Omental fat pad (tissue), 4 donors: ENCODE data around the gene COQ8B. TPM values are rescaled to one million over a fixed set of nuclear protein-coding genes. Genes with fewer than 3 reads are reported as not detected.

Experiments
- ATAC-seq: fragments of 150-250 bp; one replicate; pipeline ENCODE4 v1.9.1; 2016; ENCODE audit warnings: mild to moderate bottlenecking, moderate library complexity; ENCODE audit not compliant: low FRiP score
- DNase-seq: peaks from one replicate; pipeline ENCODE4 v3.0.0-alpha.2; 2019; ENCODE audit warnings: low spot score
- total RNA-seq, 4 donors: library from RNA; depleted of rRNA; stranded (reverse); fragments of >200 nt; gene quantifications; one replicate each; pipeline ENCODE4 v1.1.0, GENCODE V29; 2016
- TF ChIP-seq, protein P1 (sequence below), 3 donors: fragments of 450-650 bp; IDR thresholded peaks; one replicate each; pipeline ENCODE4 v1.5.1; 2016 to 2017; ENCODE audit warnings: antibody characterized with exemption in 3 of 3, mild to moderate bottlenecking in 3 of 3, moderate library complexity in 2 of 3

Gene COQ8B
- total RNA-seq, 4 donors from 2014 or later: 22.1 to 38.8 (median 28.1) TPM

DNA sequence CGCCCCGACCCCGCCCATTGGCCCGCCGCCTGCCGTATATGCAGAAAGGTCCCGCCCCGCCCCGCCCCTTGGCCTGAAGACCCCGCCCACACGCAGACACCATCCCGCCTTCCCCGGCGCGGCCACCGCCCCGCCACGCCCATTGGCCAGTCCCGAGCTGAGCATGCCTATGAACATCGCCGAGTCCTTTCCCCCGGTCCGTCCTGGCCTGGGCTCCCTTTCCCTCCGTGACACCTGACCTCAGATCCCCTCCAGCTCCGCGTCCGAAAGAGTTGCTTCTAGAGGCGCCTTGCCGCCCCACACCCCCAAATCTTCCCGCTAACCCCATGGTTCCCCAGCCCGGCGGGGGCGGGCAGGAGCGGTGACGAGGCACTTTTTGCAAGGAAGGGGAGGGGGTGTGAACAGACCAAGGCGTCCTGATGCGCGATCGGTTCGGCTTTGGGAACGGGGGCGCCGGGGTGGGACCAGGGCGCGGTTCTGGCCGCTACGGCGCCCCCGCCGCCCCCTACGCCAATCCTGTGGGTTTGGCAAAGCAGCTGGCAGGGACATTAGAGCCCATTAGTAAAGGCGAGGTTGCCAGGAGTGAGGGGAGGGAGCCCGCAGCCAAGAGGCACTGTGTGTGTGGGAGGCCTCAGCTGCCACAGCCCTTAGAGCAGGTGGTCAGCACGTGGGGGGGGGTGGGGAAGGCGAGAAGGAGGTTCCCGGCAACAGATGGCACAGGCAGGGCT lies 25.8 kb downstream of the COQ8B start:
- ATAC-seq (peak; percentile 81), DNase-seq (peak; percentile 95)
- TF ChIP-seq, protein P1, sequence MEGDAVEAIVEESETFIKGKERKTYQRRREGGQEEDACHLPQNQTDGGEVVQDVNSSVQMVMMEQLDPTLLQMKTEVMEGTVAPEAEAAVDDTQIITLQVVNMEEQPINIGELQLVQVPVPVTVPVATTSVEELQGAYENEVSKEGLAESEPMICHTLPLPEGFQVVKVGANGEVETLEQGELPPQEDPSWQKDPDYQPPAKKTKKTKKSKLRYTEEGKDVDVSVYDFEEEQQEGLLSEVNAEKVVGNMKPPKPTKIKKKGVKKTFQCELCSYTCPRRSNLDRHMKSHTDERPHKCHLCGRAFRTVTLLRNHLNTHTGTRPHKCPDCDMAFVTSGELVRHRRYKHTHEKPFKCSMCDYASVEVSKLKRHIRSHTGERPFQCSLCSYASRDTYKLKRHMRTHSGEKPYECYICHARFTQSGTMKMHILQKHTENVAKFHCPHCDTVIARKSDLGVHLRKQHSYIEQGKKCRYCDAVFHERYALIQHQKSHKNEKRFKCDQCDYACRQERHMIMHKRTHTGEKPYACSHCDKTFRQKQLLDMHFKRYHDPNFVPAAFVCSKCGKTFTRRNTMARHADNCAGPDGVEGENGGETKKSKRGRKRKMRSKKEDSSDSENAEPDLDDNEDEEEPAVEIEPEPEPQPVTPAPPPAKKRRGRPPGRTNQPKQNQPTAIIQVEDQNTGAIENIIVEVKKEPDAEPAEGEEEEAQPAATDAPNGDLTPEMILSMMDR (IDR thresholded peaks at IDR 0.05): no peak

DNA sequence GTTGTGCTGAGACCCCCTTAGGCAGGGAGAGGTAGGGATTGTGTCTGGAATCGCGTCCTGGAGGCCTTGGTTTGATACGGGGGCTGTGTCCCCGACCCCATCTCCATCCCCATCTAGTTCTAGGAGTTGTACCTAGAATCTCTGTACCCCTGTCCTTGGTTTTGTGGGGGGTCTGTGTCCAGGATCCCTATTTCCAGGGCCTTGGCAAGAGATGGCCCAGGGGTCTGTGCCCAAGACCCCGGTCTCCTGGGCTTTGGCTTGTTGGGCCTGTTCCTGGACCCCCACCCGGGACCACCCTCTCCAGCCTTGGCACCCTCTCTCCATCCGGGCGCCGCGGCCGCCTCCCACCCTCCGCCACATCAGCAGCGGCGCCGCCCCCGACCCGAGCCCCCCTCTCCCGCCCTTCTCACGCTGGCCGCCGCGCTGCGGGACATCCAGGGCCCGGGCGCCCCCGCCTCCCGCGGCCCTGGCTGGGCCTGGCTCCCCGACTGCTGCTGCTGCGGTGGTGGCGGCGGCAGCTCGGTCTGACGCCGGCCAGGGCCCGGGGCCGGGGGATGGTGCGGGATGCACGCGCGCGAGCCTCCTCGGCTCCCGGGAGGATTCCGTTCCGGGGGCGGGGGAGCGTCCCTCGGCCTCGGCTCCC lies 26.5 kb downstream of the COQ8B start, which contains the start of gene NUMBL:
Gene NUMBL, minus strand, starts transcription at position 602 of the 643 bp plus-strand sequence. Its CDS starts 168 bp downstream, at position 434.
- TF ChIP-seq, protein P1 (IDR thresholded peaks at IDR 0.05): no peak
- DNase-seq (no peak), ATAC-seq (peak; percentile 0)

DNA sequence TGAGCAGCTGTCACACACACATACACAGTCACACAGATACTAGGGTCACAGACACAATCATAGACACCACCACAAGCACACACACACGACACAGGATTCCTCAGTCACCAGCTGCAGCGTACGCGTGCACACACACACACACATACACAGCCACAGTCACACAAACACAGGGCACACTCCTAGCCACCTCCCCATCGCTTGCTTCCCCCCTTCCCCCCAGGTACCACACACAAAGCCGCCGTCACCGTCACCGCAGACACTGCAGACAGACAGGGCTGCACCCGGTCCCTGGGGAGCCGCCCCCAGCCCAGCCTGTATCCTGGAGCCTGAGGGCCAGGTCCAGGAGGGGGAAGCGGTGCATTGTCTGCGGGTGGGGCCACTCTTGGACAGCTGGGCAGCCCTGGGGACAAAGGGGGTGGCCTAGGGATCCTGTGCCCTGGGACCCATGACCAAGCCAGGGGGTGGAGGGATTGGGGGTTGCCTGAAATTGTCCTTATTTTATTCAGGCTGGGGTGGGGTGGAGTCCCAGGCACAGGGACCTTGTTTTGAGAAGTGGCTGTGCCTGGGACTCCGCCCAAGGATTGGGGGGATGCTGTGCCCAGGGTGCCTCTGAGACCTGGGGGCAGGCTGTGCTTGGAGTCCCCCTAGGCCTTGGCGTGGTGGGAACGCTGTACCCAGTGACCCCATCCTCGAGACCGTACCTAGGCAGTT lies 27.2 kb downstream of the COQ8B start:
- TF ChIP-seq, protein P1 (IDR thresholded peaks at IDR 0.05): no peak
- DNase-seq (no peak), ATAC-seq (no peak)

DNA sequence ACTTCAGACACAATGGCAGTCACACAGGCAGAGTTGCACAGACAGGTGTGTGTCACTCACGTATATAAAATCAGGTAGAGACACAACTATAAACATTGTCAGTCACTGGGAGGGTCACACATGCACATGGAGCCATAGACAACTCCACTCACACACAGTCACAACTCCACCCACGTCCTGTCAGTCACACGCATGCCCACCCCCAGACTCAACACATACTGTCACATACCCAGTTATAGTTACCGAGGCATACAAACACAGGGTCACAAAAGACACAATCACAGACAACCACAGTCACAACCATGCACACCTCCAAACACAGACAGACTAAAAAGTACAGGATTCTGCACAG lies 27.7 kb downstream of the COQ8B start:
- ATAC-seq (no peak), DNase-seq (no peak)
- TF ChIP-seq, protein P1 (IDR thresholded peaks at IDR 0.05): no peak

DNA sequence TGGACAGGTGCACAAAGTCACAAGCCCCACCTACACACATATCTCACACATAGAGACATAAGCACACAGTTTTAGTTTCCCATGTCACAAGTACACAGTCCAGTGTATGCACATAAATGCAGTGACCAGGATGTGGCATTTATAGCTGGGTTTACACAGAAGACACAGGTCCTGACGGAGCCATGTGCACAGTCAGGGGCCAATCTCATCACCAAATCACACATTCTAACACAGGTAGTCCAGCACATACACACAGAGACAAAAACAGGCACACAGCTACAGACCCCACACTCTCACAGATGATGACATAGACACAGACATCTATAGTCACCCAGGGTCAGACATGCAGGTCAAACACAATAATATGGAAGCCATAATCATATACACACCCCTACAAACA lies 28.4 kb downstream of the COQ8B start:
- DNase-seq (no peak), ATAC-seq (no peak)
- TF ChIP-seq, protein P1 (IDR thresholded peaks at IDR 0.05): no peak

DNA sequence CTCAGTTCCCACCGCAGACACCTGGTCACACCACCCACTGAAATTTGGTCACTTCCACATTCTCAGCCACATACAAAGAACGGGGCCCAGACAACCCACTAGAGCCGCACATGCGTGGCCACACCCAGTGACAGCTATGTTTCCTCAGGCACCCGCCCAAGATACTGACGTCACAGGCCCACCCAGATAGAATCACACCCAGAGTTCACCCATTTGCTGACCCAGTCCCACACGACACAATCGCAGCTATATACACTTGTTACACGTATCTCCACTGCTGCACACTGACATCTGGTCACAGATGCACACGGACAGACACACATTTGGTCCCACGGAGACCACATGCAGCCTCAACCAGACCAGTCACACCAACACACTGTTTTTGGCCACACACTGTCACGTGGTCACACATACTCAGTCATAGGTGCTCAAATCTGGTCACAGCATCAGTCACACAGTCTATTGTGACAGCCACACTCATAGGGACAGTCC lies 29.1 kb downstream of the COQ8B start:
- peak; percentile 41 for ATAC-seq
- DNase-seq: peak; percentile 83
- TF ChIP-seq, protein P1 (IDR thresholded peaks at IDR 0.05): no peak
